Lower lobe of right lung (tissue), 2 donors: ENCODE results near the gene FOXN3. TPM values are rescaled to one million over a fixed set of nuclear protein-coding genes. Genes with fewer than 3 reads are reported as not detected.

Experiments
- ATAC-seq, 2 donors: fragments of 200-7000 bp; cut with Tn5 transposase; one replicate each; pipeline ENCODE4 v1.9.1; 2020 to 2022; ENCODE audit warnings: mild to moderate bottlenecking in 2 of 2, moderate library complexity in 2 of 2
- DNase-seq: peaks from one replicate; pipeline ENCODE4 v3.0.0-alpha.2; 2020
- H3K27ac ChIP-seq: fragments of 200-600 bp; one replicate; pipeline ENCODE4 v1.8.0; 2022
- H3K27me3 ChIP-seq: fragments of 200-600 bp; one replicate; pipeline ENCODE4 v1.8.0; 2022; ENCODE audit warnings: low read depth
- H3K36me3 ChIP-seq: fragments of 200-600 bp; one replicate; pipeline ENCODE4 v1.8.0; 2022; ENCODE audit warnings: mild to moderate bottlenecking
- H3K4me1 ChIP-seq: fragments of 200-600 bp; one replicate; pipeline ENCODE4 v1.8.0; 2022
- H3K4me3 ChIP-seq: fragments of 200-600 bp; one replicate; pipeline ENCODE4 v1.8.0; 2022; ENCODE audit warnings: mild to moderate bottlenecking
- H3K9me3 ChIP-seq: fragments of 200-600 bp; one replicate; pipeline ENCODE4 v1.8.0; 2022
- intact Hi-C: fragments of 100-400 bp; cut with DNase I; formaldehyde crosslinking; loops from one replicate; pipeline ENCODE4 v1.11.0; 2022
- total RNA-seq: library from RNA; stranded (reverse); fragmentation: NEBNext Ultra II Directional; extraction: Animal tissue kit (Norgen Biotek cat#: 25700); gene quantifications from one replicate; pipeline ENCODE4 v1.2.1, GENCODE V29; 2021
- TF ChIP-seq, protein P1 (sequence below): fragments of 200-600 bp; IDR thresholded peaks from one replicate; pipeline ENCODE4 v1.8.0; 2022; ENCODE audit warnings: antibody characterized with exemption, mild to moderate bottlenecking
- donor health status: DM: no; HTN: yes; CAD: no; lungs with severe emphysema.

FOXN3 gene
- total RNA-seq, 1 donor from 2014 or later: 116 TPM

DNA sequence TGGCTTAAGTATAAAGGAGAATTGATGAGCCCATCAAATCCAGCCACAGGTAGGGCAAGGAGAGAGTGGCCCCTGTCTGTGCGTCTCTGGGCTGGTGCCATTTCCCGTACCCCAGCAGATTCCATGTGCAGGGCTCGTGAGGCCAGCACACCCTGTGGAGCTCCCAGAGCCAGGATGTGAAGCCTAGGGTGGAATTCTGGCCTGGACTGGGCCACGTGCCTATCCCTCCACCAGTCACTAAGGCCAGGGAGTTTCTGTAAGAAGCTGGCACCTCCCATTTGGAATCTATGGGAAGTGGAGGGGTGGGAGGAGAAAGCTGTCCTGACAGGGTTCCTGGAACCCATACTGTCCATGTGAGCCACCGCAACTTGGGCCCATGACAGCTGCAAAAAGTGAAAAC, 148.5 kb downstream of the FOXN3 start:
- Histone ChIP-seq H3K27me3 (no peaks in the 10 kb centered on the region), H3K4me3 (no peak overlapping the region), H3K9me3 (no peaks in the 10 kb centered on the region), H3K4me1 (peaks cover 8% of the 10 kb centered on the region), H3K27ac (no peak overlapping the region), H3K36me3 (no peaks in the 10 kb centered on the region)
- DNase-seq (no peak), ATAC-seq (no peak)
- TF ChIP-seq, protein P1, sequence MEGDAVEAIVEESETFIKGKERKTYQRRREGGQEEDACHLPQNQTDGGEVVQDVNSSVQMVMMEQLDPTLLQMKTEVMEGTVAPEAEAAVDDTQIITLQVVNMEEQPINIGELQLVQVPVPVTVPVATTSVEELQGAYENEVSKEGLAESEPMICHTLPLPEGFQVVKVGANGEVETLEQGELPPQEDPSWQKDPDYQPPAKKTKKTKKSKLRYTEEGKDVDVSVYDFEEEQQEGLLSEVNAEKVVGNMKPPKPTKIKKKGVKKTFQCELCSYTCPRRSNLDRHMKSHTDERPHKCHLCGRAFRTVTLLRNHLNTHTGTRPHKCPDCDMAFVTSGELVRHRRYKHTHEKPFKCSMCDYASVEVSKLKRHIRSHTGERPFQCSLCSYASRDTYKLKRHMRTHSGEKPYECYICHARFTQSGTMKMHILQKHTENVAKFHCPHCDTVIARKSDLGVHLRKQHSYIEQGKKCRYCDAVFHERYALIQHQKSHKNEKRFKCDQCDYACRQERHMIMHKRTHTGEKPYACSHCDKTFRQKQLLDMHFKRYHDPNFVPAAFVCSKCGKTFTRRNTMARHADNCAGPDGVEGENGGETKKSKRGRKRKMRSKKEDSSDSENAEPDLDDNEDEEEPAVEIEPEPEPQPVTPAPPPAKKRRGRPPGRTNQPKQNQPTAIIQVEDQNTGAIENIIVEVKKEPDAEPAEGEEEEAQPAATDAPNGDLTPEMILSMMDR: no peak
- intact Hi-C loops: no loop called here

DNA sequence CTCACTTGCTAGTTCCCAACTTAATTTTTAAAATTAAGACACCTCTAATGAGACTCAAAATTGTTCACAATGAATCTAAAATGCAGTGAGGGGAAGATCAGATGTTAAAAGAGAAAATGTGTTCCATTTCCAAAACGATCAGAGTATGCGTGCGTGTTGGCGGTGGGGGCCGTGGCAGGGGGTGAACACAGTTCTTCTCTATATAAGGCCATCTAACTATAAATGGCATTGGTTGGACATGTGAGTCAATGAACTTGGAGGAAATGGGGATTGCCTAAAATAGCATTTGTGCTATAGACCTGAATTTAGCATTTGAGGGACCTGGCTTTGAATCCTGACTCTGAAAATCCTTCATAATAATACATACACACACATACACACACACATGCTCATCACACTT, 149.4 kb downstream of the FOXN3 start:
- DNase-seq (no peak), ATAC-seq (no peak)
- no peak overlapping the region for H3K4me3 ChIP-seq
- no peaks in the 10 kb centered on the region for H3K27me3 ChIP-seq
- H3K4me1 ChIP-seq: peaks cover 8% of the 10 kb centered on the region
- H3K36me3 ChIP-seq: no peaks in the 10 kb centered on the region
- no peak overlapping the region for H3K27ac ChIP-seq
- no peaks in the 10 kb centered on the region for H3K9me3 ChIP-seq
- intact Hi-C loops: no loop called here
- TF ChIP-seq, protein P1: no peak

DNA sequence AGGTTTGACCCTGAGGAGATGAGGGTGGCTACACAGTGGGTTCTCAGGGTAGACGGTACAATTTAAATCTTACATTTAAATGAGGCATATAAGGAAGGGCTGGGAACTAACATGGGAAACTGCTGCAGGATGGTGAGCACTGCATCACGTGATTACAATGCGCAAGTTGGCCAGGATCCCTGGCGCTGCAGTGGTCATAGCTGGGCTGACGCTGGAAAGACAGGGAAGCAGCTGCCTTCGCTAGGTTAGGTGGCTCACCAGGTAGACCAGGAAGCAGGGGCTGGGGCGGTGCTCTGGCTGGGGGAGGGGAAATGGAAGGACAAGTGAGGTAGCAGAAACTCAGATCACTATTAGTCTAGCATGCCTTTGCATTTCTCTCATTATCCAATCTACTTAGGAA, 149.9 kb downstream of the FOXN3 start:
- intact Hi-C loops: no loop called here
- TF ChIP-seq, protein P1: no peak
- H3K36me3 ChIP-seq: no peaks in the 10 kb centered on the region
- no peak for ATAC-seq
- H3K27ac ChIP-seq: no peak overlapping the region
- H3K4me1 ChIP-seq: peaks cover 8% of the 10 kb centered on the region
- H3K4me3 ChIP-seq: no peak overlapping the region
- H3K9me3 ChIP-seq: no peaks in the 10 kb centered on the region
- H3K27me3 ChIP-seq: no peaks in the 10 kb centered on the region
- no peak for DNase-seq

DNA sequence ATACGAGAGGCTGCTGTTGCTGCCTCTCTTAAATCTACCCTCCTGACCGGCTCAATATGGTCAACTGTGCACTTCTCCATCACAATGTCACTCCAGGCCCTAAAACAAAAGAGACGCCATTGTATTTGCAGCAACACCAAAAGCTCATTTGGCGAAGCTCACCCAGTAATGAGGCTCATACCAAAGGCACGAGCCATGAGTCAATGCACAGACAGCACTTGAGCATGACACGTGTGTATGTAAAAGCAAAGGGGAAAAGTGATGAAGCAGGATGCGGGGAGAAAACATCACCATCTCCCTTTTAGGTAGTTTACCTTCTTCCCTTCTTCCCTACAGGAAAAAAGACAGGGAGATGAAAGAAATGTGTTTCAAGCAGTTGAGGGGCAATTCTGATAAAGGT, 150.3 kb downstream of the FOXN3 start:
- H3K27ac ChIP-seq: no peak overlapping the region
- intact Hi-C loops: no loop called here
- no peak for ATAC-seq

DNA sequence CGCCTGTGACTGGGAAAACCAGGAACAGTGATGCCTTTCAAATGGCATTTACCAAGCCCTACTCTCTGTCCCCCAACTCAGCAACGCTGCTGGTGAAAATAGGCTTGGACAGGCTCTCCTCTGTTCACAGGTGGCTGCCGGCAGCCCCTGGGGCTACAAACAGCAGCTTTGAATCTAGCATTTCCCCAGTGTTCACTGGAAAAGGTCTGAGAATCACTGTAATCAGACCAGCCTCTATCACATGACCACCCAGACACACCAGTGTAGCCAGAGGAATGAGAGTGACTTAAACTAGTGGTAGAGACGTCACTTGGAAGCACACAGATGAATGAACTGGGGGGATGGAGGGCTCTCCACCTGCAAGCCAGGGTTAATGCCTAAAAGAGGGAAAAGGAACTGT, 151.8 kb downstream of the FOXN3 start:
- Histone ChIP-seq H3K36me3 (no peaks in the 10 kb centered on the region), H3K4me3 (no peak overlapping the region), H3K27ac (no peak overlapping the region), H3K4me1 (peaks cover 7% of the 10 kb centered on the region), H3K9me3 (no peaks in the 10 kb centered on the region), H3K27me3 (no peaks in the 10 kb centered on the region)
- intact Hi-C loops: no loop called here
- TF ChIP-seq, protein P1: no peak
- DNase-seq: no peak
- no peak for ATAC-seq

More for the DNA sequence above, 150.3 kb downstream of the FOXN3 start:
- no peaks in the 10 kb centered on the region for H3K27me3 ChIP-seq
- no peaks in the 10 kb centered on the region for H3K9me3 ChIP-seq
- H3K36me3 ChIP-seq: no peaks in the 10 kb centered on the region
- peaks cover 8% of the 10 kb centered on the region for H3K4me1 ChIP-seq
- DNase-seq: no peak
- TF ChIP-seq, protein P1: no peak
- no peak overlapping the region for H3K4me3 ChIP-seq

DNA sequence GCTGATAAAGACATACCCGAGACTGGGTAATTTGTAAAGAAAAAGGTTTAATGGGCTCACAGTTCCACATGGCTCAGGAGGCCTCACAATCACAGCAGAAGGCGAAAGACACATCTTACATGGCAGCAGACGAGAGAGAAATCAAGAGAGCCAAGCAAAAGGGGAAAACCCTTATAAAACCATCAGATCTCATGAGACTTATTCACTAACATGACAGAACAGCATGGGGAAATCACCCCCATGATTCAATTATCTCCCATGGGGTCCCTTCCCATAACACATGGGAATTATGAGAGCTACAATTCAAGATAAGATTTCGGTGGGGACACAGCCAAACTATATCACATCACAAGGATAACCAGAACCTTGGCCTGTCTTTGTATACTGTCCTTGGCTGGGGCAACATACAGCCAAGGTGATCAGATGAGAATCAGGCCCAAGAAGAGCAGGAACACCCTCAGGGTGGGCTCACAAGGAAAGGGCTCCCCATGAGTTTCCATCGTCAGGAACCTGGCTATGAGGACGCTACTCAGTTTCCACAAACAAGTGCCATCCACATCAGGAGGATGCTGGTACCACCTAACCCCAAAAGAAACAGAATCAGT, 152.7 kb downstream of the FOXN3 start:
- H3K27ac ChIP-seq: no peak overlapping the region
- ATAC-seq (no peak), DNase-seq (no peak)
- H3K9me3 ChIP-seq: no peaks in the 10 kb centered on the region
- intact Hi-C loops: no loop called here
- no peak overlapping the region for H3K4me3 ChIP-seq
- H3K36me3 ChIP-seq: no peaks in the 10 kb centered on the region
- no peaks in the 10 kb centered on the region for H3K4me1 ChIP-seq
- no peaks in the 10 kb centered on the region for H3K27me3 ChIP-seq
- TF ChIP-seq, protein P1: no peak
